ENCODE data around the gene VTA1.

The VTA1 gene

DNA sequence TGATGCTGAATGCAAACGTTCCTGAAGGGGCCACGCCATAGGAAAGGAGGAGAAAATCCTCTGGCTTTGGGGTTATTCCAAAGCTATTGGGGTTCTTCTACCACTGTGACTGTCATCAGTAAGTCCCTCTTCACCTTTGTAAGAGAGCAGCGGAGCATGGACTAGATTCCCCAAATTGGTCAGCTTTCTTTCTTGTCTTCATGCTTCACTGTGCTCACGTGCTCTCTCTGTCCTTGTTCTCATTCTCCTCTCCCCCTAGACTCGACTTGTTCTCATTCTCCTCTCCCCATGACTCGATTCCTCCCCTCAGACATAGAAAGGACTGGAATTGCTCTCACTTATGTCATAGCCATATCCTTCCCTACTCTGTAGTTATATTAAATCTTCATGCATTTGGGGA, 99.9 kb downstream of the VTA1 start:
- Histone ChIP-seq H3K27me3 (ENCODE audit: control insufficient read depth in 1 of 2, insufficient read depth in 2 of 2, low read length in 2 of 2) (no peaks in the 10 kb centered on the region), H3K4me1 (ENCODE audit: insufficient read depth, low read length) (no peaks in the 10 kb centered on the region), H3K9ac (ENCODE audit: low read length) (no peak overlapping the region), H3K27ac (ENCODE audit: low read depth, low read length) (no peak overlapping the region), H3K9me3 (ENCODE audit: low read length) (no peaks in the 10 kb centered on the region), H3K36me3 (ENCODE audit: insufficient read depth, low read length) (no peaks in the 10 kb centered on the region), H3K4me3 (ENCODE audit: low read depth in 1 of 2, low read length in 2 of 2) (no peak overlapping the region)

DNA sequence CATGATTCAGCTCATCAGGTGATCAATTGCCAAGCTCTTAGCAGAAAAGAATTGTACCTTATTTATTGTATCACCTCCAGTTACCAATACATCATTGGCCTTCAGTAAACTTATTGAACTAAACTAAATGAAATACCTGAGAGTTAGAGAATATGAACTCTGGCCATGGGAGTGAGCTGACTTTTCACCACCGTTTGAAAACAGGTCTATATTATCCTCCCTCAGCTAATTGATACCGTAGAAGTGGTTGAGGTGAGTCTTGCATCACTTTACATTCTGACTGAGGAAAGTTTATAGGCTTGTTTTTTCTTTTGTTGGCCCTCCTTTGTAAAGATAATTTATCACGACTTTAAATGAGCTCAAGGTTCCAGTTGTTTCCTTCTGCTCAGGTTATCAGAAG, 102.2 kb downstream of the VTA1 start:
- Histone ChIP-seq H3K4me3 (ENCODE audit: low read depth in 1 of 2, low read length in 2 of 2) (no peak overlapping the region), H3K27me3 (ENCODE audit: control insufficient read depth in 1 of 2, insufficient read depth in 2 of 2, low read length in 2 of 2) (no peaks in the 10 kb centered on the region), H3K4me1 (ENCODE audit: insufficient read depth, low read length) (no peaks in the 10 kb centered on the region), H3K36me3 (ENCODE audit: insufficient read depth, low read length) (no peaks in the 10 kb centered on the region), H3K9me3 (ENCODE audit: low read length) (no peaks in the 10 kb centered on the region), H3K27ac (ENCODE audit: low read depth, low read length) (no peak overlapping the region), H3K9ac (ENCODE audit: low read length) (no peak overlapping the region)

DNA sequence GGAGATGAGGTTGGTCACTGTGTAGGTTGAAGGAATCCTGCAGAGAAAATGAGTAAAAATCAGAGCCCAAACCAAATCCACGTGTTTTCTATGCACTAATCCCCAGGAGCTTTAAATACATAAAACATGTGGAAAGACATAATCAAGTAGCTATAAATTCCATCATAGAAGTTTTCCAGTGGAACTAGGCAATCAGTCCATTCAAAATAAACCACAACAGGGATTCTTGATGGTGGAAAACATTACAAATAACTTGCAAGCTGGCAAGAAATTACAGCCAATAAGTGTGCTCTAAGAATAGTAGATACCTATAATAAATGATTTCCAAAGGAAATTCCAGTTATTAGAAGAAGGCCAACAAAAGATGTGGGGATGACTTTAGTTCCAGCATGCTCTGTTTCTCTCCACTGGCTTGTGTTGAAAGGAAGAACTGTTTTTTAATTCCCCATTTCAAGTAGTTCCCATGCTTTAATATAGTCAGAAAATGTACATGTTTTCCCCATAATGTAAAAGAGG, 104.9 kb downstream of the VTA1 start:
- H3K36me3 ChIP-seq (ENCODE audit: insufficient read depth, low read length) = no peaks in the 10 kb centered on the region
- H3K9me3 ChIP-seq (ENCODE audit: low read length) = no peaks in the 10 kb centered on the region
- no peak overlapping the region for H3K4me3 ChIP-seq (ENCODE audit: low read depth in 1 of 2, low read length in 2 of 2)
- H3K4me1 ChIP-seq (ENCODE audit: insufficient read depth, low read length) = no peaks in the 10 kb centered on the region
- no peaks in the 10 kb centered on the region for H3K27me3 ChIP-seq (ENCODE audit: control insufficient read depth in 1 of 2, insufficient read depth in 2 of 2, low read length in 2 of 2)
- no peak overlapping the region for H3K9ac ChIP-seq (ENCODE audit: low read length)
- H3K27ac ChIP-seq (ENCODE audit: low read depth, low read length) = no peak overlapping the region

DNA sequence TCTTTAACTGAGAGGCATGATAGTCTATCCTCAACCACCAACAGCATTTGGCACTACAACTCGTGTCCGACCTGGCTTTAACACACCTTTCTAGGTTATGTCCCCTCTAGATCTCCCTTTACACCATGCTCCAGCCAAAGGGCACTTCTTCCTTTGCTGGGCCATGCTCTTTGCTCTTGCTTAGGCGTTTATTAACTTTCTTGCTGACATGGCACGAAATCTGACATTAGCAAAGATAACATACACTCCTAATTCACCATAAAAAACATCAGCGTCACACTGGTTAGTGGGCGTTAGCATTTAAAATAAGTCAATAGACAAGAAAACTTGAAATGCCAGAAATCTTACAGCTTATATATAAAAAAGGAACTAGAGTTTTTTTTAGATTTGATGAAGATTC, 107.5 kb downstream of the VTA1 start:
- Histone ChIP-seq H3K4me1 (ENCODE audit: insufficient read depth, low read length) (no peaks in the 10 kb centered on the region), H3K9ac (ENCODE audit: low read length) (no peak overlapping the region), H3K27ac (ENCODE audit: low read depth, low read length) (no peak overlapping the region), H3K27me3 (ENCODE audit: control insufficient read depth in 1 of 2, insufficient read depth in 2 of 2, low read length in 2 of 2) (no peaks in the 10 kb centered on the region), H3K36me3 (ENCODE audit: insufficient read depth, low read length) (no peaks in the 10 kb centered on the region), H3K4me3 (ENCODE audit: low read depth in 1 of 2, low read length in 2 of 2) (no peak overlapping the region), H3K9me3 (ENCODE audit: low read length) (no peaks in the 10 kb centered on the region)

DNA sequence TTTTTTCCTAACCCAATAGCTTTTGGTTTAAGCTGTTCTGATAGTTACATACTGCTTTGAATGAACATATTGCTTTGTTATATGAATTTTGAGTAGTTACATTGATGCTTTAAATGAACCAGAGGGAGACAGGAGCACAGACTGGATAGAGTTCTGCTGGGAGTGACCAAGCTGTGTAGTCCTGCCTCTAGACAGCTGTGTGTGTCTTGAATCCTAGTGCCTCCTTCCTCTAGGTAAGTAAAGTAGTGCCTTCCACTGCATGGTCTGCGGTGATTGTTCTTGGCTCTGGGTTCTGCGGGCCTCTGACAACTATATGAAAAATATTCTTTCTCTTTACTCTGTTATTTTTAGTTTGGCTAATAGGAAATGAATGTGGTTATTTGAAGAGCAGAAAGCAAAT, 108.7 kb downstream of the VTA1 start:
- Histone ChIP-seq H3K36me3 (ENCODE audit: insufficient read depth, low read length) (no peaks in the 10 kb centered on the region), H3K4me1 (ENCODE audit: insufficient read depth, low read length) (no peaks in the 10 kb centered on the region), H3K27me3 (ENCODE audit: control insufficient read depth in 1 of 2, insufficient read depth in 2 of 2, low read length in 2 of 2) (no peaks in the 10 kb centered on the region), H3K9me3 (ENCODE audit: low read length) (no peaks in the 10 kb centered on the region), H3K4me3 (ENCODE audit: low read depth in 1 of 2, low read length in 2 of 2) (no peak overlapping the region), H3K27ac (ENCODE audit: low read depth, low read length) (no peak overlapping the region), H3K9ac (ENCODE audit: low read length) (no peak overlapping the region)

DNA sequence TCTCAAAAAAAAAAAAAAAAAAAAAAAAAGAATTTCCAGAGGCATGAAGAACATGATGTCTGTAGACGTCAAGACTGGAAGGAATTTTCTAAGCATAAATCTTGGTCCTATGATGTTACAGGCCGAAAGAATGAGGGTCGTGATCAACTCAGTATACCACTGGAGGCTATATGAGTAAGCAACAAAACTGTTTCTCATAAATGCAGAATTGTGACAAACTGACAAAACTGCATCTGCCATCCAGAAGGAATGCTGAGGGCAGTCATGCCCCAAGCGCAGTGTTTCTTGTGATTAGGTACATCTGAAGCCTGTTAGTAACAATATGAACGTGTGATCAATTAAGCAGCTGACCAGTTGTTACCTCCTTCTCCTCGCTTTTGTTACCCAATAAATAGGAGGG, 111.2 kb downstream of the VTA1 start:
- no peaks in the 10 kb centered on the region for H3K4me1 ChIP-seq (ENCODE audit: insufficient read depth, low read length)
- H3K27me3 ChIP-seq (ENCODE audit: control insufficient read depth in 1 of 2, insufficient read depth in 2 of 2, low read length in 2 of 2) = no peaks in the 10 kb centered on the region
- no peaks in the 10 kb centered on the region for H3K36me3 ChIP-seq (ENCODE audit: insufficient read depth, low read length)
- H3K4me3 ChIP-seq (ENCODE audit: low read depth in 1 of 2, low read length in 2 of 2) = no peak overlapping the region
- H3K9me3 ChIP-seq (ENCODE audit: low read length) = no peaks in the 10 kb centered on the region
- no peak overlapping the region for H3K27ac ChIP-seq (ENCODE audit: low read depth, low read length)
- no peak overlapping the region for H3K9ac ChIP-seq (ENCODE audit: low read length)

DNA sequence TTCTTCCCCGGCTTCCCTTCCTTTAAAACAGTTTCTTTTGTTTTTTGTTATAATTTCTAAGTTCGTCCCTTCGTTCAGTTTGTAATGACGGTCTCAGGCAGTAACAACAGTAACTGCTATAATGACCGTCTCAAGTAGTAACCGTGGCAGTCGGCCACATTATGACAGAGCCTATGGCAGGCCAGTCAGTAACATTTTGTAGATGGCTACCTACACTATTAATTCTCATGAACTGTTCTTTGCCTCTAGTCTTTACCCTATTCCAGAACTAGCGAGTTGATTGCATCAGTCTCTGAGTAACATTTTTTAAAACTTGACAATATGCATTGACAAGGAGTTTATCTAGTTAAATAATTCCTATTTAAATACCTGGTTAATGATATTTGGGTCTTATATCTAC, 111.7 kb downstream of the VTA1 start:
- no peaks in the 10 kb centered on the region for H3K4me1 ChIP-seq (ENCODE audit: insufficient read depth, low read length)
- H3K27me3 ChIP-seq (ENCODE audit: control insufficient read depth in 1 of 2, insufficient read depth in 2 of 2, low read length in 2 of 2) = no peaks in the 10 kb centered on the region
- no peak overlapping the region for H3K4me3 ChIP-seq (ENCODE audit: low read depth in 1 of 2, low read length in 2 of 2)
- no peaks in the 10 kb centered on the region for H3K36me3 ChIP-seq (ENCODE audit: insufficient read depth, low read length)
- H3K9me3 ChIP-seq (ENCODE audit: low read length) = no peaks in the 10 kb centered on the region
- no peak overlapping the region for H3K9ac ChIP-seq (ENCODE audit: low read length)
- no peak overlapping the region for H3K27ac ChIP-seq (ENCODE audit: low read depth, low read length)

DNA sequence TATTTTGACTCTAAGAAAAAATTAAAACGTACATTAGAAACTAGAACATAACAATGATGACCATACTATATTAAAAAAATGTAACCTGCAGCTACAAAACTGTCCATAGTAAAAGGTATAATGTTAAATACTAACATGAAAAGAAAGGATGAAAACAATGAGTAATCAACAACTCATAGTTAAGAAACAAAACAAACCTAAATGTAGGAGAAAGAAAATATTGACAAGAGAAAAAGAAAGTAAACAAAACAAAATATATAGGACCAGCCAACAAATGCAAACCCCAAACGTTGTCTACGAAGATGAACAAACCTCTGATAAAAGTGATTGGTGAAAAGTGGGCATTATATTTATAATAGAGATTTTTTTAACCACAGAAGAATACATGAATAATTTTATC, 113.7 kb downstream of the VTA1 start:
- no peaks in the 10 kb centered on the region for H3K9me3 ChIP-seq (ENCODE audit: low read length)
- H3K9ac ChIP-seq (ENCODE audit: low read length) = no peak overlapping the region
- H3K4me3 ChIP-seq (ENCODE audit: low read depth in 1 of 2, low read length in 2 of 2) = no peak overlapping the region
- H3K36me3 ChIP-seq (ENCODE audit: insufficient read depth, low read length) = no peaks in the 10 kb centered on the region
- no peaks in the 10 kb centered on the region for H3K27me3 ChIP-seq (ENCODE audit: control insufficient read depth in 1 of 2, insufficient read depth in 2 of 2, low read length in 2 of 2)
- no peak overlapping the region for H3K27ac ChIP-seq (ENCODE audit: low read depth, low read length)
- no peaks in the 10 kb centered on the region for H3K4me1 ChIP-seq (ENCODE audit: insufficient read depth, low read length)

DNA sequence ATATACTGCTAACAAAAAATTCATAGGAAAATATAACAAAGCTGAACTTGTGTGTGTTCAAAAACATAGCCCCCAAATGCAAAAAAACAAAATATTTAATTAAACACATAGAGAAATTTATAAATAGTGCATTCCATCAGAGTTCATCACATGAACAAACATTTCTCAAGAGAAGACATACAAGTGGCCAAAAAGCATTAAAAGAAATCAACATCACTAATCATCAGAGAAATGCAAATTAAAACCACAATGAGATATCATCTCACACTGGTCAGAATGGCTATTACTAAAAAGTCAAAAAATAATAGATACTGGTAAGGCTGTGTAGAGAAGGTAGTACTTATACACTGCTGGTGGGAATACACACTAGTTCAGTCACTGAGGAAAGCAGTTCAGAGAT, 115.2 kb downstream of the VTA1 start:
- H3K27me3 ChIP-seq (ENCODE audit: control insufficient read depth in 1 of 2, insufficient read depth in 2 of 2, low read length in 2 of 2) = no peaks in the 10 kb centered on the region
- no peak overlapping the region for H3K9ac ChIP-seq (ENCODE audit: low read length)
- no peaks in the 10 kb centered on the region for H3K36me3 ChIP-seq (ENCODE audit: insufficient read depth, low read length)
- no peaks in the 10 kb centered on the region for H3K9me3 ChIP-seq (ENCODE audit: low read length)
- H3K4me1 ChIP-seq (ENCODE audit: insufficient read depth, low read length) = no peaks in the 10 kb centered on the region
- H3K4me3 ChIP-seq (ENCODE audit: low read depth in 1 of 2, low read length in 2 of 2) = no peak overlapping the region
- no peak overlapping the region for H3K27ac ChIP-seq (ENCODE audit: low read depth, low read length)

DNA sequence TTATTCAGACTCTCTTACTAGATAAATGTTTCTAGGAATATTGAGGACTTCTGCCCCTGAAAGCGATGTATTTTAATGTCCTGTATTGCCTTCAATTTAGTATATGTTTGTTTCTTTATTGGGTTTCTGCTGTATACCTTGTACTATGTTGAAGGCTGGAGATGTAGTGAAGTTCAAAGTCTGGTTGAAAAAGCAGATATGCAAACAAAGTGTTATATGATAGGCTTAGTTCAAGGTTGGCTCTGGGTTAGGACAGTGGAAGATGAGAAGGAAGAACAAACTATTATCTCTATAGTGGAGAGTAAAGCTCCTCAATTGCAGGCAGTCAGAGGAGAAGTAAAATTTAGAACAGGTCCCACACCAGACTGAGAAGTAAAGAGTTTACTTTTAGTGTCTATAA, 118.4 kb downstream of the VTA1 start:
- no peaks in the 10 kb centered on the region for H3K9me3 ChIP-seq (ENCODE audit: low read length)
- H3K27me3 ChIP-seq (ENCODE audit: control insufficient read depth in 1 of 2, insufficient read depth in 2 of 2, low read length in 2 of 2) = no peaks in the 10 kb centered on the region
- H3K4me3 ChIP-seq (ENCODE audit: low read depth in 1 of 2, low read length in 2 of 2) = no peak overlapping the region
- H3K4me1 ChIP-seq (ENCODE audit: insufficient read depth, low read length) = no peaks in the 10 kb centered on the region
- H3K9ac ChIP-seq (ENCODE audit: low read length) = no peak overlapping the region
- H3K27ac ChIP-seq (ENCODE audit: low read depth, low read length) = no peak overlapping the region
- no peaks in the 10 kb centered on the region for H3K36me3 ChIP-seq (ENCODE audit: insufficient read depth, low read length)

DNA sequence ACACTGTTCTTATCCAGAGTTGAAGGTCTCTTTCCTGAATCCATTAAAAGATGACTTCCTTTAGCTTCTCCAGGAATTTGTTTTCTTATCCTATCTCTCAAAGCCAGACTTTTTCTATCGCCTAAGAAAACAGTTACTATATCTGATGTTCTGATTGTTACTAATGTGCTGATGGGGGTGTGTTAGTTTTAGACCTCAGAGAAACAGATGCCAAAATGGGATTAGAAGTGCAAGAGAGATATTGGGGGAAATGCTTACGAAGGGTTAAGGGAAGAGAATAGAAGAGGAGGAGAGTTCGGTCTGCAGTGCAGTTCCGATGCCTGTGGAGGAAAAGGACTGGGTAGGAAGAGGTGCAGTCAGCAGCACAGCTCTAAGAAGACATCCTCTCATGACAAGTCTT, 119.0 kb downstream of the VTA1 start:
- H3K4me1 ChIP-seq (ENCODE audit: insufficient read depth, low read length) = no peaks in the 10 kb centered on the region
- H3K36me3 ChIP-seq (ENCODE audit: insufficient read depth, low read length) = no peaks in the 10 kb centered on the region
- H3K27me3 ChIP-seq (ENCODE audit: control insufficient read depth in 1 of 2, insufficient read depth in 2 of 2, low read length in 2 of 2) = no peaks in the 10 kb centered on the region
- H3K9ac ChIP-seq (ENCODE audit: low read length) = no peak overlapping the region
- H3K9me3 ChIP-seq (ENCODE audit: low read length) = no peaks in the 10 kb centered on the region
- H3K27ac ChIP-seq (ENCODE audit: low read depth, low read length) = no peak overlapping the region
- no peak overlapping the region for H3K4me3 ChIP-seq (ENCODE audit: low read depth in 1 of 2, low read length in 2 of 2)

DNA sequence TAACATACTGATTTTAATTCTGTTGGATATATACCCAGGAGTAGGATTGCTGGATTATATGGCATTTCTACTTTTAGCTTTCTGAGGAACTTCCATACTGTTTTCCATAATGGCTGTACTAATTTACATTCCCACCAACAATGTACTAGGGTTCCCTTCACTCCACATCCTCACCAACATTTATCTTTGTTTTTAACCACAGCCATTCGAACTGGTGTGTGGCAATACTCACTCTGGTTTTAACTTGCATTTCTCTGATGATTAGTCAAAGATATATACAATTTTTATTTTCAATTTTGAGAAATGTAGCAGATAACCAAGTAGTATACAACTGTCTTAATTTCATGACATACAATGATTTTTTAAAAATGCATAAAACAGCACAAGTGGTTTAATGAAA, 124.4 kb downstream of the VTA1 start:
- Histone ChIP-seq H3K4me1 (ENCODE audit: insufficient read depth, low read length) (no peaks in the 10 kb centered on the region), H3K9ac (ENCODE audit: low read length) (no peak overlapping the region), H3K27ac (ENCODE audit: low read depth, low read length) (no peak overlapping the region), H3K4me3 (ENCODE audit: low read depth in 1 of 2, low read length in 2 of 2) (no peak overlapping the region), H3K36me3 (ENCODE audit: insufficient read depth, low read length) (no peaks in the 10 kb centered on the region), H3K27me3 (ENCODE audit: control insufficient read depth in 1 of 2, insufficient read depth in 2 of 2, low read length in 2 of 2) (no peaks in the 10 kb centered on the region), H3K9me3 (ENCODE audit: low read length) (no peaks in the 10 kb centered on the region)
